Stimulated activated CD4-positive, alpha-beta T cell treated with anti-CD3 and anti-CD28 coated beads, Interleukin-1b, Interleukin-23, amount 100 ng/mL, for 24 hours (primary cell): Measurements from ENCODE around the gene CTNNA2.

Experiments used
- DNase-seq, 4 experiments: peaks; one replicate each; pipeline ENCODE4 v3.0.0-alpha.2; 2020; ENCODE audit warnings: low read depth in 4 of 4, low spot score in 1 of 4

CTNNA2 gene

GRCh38 chr2:80255918-80256781 lies 743.3 kb downstream of the CTNNA2 start:
- no peak for DNase-seq

DNA sequence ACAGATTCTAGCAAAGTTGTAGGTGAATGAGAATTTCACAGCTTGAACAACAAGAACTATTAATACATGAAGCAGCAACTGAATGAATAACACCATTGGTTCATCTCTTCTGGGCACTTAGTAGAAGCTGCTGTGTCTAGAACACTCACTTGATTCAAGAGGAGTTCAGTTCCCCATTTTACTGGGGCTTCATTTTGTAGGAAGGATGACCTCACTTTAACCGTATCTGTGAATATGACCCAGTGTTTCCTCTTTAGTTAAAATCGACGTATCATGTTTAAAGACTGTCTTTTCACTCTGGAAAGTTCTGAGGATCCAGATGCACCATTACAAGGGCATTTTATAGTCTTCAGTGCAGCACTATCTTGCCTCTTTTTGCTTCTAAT lies 743.9 kb downstream of the CTNNA2 start:
- no peak for DNase-seq

GRCh38 chr2:80257450-80257849 lies 744.6 kb downstream of the CTNNA2 start:
- DNase-seq: no peak

GRCh38 chr2:80258341-80258740 lies 745.5 kb downstream of the CTNNA2 start:
- no peak for DNase-seq

GRCh38 chr2:80258793-80259192 lies 745.9 kb downstream of the CTNNA2 start:
- DNase-seq: no peak

GRCh38 chr2:80259292-80259691 lies 746.4 kb downstream of the CTNNA2 start:
- no peak for DNase-seq

DNA sequence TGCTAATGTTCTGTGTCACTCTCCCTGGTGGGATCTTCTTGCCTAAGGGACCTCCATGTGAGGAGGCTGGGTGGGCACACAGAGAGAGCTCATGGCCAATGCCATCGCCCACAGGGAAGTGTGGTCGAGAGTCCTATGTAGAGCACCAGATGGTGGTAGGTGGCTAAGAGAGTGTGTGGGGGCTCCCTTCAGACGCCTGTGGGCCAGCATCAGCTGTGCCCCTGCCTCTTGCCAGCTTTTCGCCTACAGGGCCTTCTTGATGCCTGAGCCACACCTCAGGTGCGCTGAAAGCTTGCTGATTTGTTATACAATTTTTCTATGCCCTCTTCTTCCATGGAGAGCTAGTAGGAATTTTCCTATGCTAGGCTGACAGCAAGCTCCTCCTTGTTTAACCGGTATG lies 753.4 kb downstream of the CTNNA2 start:
- DNase-seq: no peak

- no peak for DNase-seq
Observed at GRCh38 chr2:80269806-80270205, 757.0 kb downstream of the CTNNA2 start.

GRCh38 chr2:80280598-80280997 lies 767.7 kb downstream of the CTNNA2 start:
- no peak for DNase-seq

DNA sequence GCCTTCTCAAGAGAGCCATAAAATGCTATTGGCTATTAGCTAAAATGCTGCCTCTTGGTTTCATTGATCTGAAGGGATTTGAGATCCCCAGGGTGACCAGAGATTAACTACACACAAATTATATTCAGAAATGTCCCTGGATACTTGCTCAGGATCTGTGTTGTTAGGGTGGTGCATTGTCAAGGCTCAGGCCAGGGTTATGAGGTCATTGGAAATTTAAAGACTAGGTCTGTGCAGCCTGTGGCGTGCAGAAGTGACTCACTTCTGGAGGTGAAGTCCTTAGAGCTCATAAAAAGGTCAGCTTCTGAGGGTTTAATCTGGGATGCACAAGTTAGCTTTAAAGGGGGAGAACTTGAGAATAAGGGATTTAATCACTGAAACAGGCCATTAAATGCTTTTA lies 768.2 kb downstream of the CTNNA2 start:
- DNase-seq: no peak

- no peak for DNase-seq
Observed at GRCh38 chr2:80288576-80288975, 775.7 kb downstream of the CTNNA2 start.

DNA sequence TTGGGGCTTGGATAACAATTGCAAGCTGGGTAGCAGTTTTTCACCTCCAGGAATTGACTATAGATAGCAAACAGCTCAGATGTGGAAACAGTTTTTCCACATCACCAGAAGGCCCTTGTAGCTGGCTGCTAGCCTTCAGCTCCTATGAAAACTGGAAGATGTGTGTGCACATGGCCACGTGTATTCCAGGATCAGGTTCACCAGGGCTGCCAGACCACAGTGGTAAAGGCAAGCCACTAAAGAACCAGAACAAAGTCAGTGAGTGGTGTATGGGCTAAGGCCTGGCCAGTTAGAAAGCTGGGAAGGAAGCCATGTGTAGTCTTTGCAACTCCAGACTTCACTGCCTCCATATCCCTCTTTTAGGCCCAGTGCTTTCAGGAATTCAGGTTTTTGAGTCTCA lies 778.8 kb downstream of the CTNNA2 start:
- DNase-seq: no peak

GRCh38 chr2:80292474-80292873 lies 779.6 kb downstream of the CTNNA2 start:
- no peak for DNase-seq

DNA sequence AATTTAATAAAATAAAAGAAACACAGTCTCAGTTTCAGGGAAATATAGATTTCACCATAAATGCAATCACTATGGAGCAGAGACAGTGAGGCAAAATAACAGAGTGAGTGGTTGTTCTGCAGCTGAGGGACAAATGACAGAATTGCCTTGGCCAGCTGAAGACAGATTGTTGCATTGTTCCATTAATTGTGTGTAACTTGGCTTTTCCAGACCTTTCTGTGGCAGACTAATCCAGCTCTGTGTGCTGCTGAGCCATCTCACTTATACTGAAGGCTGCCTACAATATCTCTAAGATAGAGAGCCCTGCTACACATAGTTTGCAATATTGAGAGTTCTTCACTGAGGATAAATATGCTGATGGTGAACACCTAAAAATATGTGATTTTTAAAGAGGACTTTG lies 780.2 kb downstream of the CTNNA2 start:
- DNase-seq: no peak

- no peak for DNase-seq
Observed at GRCh38 chr2:80298954-80299353, 786.1 kb downstream of the CTNNA2 start.

DNA sequence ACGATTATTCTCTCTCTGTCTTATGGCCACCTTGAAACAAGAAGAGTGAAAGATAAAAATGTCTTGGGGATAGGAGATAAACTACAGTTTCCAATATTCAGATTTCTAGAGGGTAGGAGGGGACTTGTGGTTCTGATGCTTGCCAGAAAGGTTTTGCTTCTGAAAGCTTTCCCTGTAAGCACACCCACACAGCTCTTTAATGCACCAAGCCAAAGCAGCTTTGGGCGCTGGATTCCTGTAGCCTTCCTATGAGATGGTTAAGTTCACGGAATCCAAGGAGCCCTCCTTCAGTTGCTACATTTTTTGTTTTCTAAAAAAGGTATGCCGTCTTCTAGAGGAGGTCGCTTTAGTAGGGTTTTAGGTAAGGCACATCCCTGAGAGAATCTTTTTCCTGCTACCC lies 786.8 kb downstream of the CTNNA2 start:
- no peak for DNase-seq

DNA sequence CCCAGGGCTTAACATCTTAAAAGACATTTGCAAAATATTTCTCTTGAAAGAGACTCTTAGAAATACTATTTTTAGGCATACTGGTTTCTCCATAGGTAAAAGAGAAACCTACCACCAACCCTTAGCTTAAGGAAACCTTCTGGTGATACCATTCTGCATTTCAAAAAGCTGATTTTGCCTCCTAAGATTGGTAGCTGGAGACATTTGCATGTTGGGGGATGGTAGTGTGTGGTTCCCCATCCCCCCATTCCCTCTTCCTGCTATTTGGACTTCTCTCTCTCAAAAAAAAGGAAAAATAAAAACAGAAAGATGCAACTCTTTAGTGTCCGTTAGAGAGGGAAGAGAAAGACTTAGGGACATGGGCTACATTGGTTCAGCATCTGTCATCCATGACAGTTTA lies 787.5 kb downstream of the CTNNA2 start:
- DNase-seq: no peak

- no peak for DNase-seq
Observed at GRCh38 chr2:80300954-80301353, 788.1 kb downstream of the CTNNA2 start.

DNA sequence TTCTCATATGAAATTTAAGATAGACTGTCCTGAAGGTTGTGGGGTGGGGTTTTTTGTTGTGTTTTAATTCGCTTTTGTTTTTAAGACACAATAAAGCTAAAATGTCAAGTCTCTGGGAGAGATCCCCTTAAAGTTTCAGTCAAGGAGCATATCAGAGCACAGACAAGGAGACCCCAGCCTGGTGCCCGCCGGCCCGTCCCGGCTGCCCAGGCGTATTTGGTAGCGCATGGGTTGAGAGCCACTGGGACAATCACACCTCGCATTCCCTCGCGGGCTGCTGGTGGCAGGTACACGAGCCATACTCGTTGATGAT lies 789.1 kb downstream of the CTNNA2 start:
- no peak for DNase-seq

- DNase-seq: no peak
Observed at GRCh38 chr2:80302314-80303005, 789.6 kb downstream of the CTNNA2 start.

DNA sequence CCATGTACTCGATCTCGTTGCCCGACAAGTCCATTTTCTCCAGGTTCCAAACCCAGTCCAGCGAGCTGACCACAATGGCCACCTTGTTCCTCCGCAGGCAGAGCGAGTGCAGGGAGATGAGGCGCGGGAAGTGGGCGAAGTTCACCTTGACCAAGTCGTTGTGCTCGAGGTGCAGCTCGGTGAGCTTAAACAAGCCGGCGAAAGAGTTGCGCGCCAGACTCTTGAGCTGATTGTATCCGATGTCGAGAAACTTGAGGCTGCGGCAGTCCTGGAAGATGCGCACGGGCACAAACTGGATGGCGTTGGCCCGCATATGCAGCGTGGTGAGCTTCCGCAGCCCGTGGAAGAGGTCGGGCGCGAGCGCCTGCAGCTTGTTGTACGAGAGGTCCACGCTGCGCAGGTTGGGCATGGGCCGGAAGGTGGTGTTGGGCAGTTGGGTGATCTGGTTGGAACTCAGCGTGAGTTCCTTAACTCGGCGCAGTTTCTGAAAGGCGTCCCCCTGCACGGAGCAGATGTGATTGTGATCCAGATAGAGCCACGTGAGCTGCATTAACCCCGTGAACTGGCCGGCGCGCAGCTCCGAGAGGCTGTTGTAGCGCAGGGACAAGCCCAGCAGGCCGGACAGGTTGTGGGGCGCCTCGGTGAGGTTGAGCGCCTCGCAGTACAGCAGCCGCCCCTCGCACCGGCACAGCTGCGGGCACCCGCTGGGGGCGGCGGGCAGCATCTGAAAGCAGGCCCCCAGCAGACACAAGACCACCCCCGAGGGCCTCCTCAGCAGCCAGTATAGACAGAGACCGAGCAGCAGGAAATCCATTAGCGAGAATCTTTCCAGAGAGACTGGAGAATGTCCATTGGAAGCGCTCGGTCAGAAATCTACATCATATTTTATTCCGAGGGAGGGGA lies 790.4 kb downstream of the CTNNA2 start:
- no peak for DNase-seq
